GM10248 (cell line): Measurements from ENCODE around the gene RBP4.

Experiments used
- CTCF ChIA-PET: fragments of 300-600 bp; sonication (Branson Sonifier 250); formaldehyde crosslinking; extraction: SDS; loops from one replicate; lab custom pipeline; 2021; ENCODE audit warnings: antibody characterized with exemption; lab: Yijun Ruan, JAX
- POLR2A ChIA-PET: fragments of 350-650 bp; sonication (Branson Sonifier 250); formaldehyde crosslinking; extraction: SDS; loops from one replicate; lab custom pipeline; 2020; ENCODE audit warnings: antibody characterized with exemption; lab: Yijun Ruan, JAX
- DNase-seq: peaks from one replicate; pipeline ENCODE4 v3.0.0; 2012; ENCODE audit errors: extremely low spot score
- TF ChIP-seq, protein P1 (sequence below): IDR thresholded peaks from 2 replicates; pipeline ENCODE4 v1.5.1; 2012; ENCODE audit warnings: mild to moderate bottlenecking, low read depth; ENCODE audit errors: extremely low read depth, missing control alignments, control extremely low read depth

The RBP4 gene

DNA sequence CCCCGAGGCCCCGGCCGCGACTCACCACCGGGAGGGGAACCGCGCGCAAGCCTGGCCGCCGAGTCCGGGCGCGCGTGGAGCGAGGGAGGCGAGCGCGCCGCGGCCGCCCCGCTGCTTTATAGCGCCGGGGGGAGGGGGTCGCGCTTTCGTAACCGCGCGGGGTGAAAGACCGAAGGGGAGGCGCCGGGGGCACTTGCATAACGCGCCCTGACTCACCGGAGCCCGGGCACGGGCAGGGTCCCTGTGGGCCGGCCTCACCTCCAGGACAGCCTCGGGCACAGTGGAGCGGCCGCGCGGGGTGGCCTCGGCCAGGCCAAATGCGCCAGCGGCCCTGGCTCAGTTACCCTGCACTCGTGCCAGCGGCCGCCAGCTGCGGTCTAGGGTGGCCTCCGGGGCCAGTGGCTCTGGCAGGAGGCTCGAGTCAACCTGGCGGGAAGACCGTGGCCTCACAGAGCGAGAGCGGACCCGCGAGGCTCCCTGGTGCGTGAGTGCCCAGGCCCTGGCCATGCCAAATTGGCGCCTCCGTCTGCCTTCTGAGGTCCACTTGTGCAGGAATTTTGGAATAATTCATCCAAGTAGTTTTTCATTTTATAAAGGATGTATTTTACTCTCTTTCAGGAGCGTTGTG is at the start of gene RBP4:
TSS of gene RBP4 (minus strand) at position 90 of the 628 bp plus-strand sequence. CDS start 207 bp downstream, outside the sequence.
- CTCF ChIA-PET: no interaction called here
- TF ChIP-seq, protein P1, sequence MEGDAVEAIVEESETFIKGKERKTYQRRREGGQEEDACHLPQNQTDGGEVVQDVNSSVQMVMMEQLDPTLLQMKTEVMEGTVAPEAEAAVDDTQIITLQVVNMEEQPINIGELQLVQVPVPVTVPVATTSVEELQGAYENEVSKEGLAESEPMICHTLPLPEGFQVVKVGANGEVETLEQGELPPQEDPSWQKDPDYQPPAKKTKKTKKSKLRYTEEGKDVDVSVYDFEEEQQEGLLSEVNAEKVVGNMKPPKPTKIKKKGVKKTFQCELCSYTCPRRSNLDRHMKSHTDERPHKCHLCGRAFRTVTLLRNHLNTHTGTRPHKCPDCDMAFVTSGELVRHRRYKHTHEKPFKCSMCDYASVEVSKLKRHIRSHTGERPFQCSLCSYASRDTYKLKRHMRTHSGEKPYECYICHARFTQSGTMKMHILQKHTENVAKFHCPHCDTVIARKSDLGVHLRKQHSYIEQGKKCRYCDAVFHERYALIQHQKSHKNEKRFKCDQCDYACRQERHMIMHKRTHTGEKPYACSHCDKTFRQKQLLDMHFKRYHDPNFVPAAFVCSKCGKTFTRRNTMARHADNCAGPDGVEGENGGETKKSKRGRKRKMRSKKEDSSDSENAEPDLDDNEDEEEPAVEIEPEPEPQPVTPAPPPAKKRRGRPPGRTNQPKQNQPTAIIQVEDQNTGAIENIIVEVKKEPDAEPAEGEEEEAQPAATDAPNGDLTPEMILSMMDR: no peak
- POLR2A ChIA-PET: no interaction called here
- no peak for DNase-seq

DNA sequence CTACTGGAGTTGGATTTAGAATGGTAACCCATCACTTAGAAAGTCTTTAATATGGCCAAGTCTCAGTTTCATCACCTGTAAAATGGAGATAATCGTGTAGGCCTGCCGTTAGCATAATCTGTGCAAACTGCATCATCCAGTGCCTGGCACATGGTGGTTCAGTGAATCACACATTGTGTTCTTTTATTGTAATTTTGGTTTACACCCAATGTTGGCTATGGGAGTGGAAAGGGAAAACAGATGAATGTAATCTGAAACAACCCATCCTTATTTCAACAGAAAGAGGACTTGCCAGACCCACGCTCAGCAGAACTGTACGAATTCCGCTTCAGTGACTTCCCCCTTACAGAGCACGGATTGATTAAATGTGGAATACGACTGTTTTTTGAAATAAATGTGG is 38.8 kb upstream of the RBP4 start:
- no peak for DNase-seq
- POLR2A ChIA-PET: no interaction called here
- CTCF ChIA-PET: no interaction called here
- TF ChIP-seq, protein P1: no peak

DNA sequence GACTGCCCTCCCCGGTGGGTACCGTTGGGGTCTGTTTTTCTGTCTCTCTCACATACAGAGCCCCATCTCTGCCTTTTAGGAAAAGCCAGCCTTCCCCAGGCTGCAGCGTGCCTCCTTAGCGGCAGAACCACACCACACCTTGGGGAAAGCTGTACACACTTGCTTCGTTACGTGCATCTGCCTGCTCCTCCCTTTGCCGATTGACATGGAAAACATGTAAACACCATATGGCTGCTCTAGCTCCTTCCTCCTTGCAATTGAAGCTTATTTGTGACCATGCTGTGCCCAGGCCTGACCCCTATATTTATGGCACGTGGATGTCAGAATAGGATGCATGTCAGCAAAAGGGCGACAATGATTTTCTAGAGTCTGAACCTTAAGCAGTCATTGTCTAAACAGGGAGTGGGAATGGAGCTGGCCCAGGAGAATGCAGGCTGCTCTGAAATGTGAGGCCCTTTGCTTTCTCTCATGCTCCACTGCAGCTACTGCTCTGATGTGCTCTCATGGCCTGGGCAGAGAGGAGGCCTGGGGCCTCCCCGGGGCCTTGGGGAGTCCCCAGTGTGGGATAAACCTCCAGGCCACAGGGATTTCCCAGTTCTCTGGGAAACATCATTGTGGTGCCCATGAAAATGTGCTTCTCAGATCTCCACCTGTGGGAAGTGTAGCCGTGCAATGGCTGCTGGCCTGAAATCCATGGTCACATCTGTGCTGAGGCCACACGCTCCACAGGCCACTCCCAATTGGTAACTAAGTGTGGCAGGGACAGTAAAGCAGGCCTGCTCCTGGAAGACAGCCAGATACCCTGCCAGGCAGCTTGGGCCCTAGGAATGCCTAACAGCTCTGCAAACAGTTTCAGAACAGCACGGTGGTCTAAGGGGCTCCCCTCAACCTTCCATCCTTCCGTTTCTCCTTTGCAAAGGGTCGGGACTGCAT is 29.9 kb upstream of the RBP4 start:
- no peak for DNase-seq
- TF ChIP-seq, protein P1: no peak
- POLR2A ChIA-PET: no interaction called here
- CTCF ChIA-PET: no interaction called here

DNA sequence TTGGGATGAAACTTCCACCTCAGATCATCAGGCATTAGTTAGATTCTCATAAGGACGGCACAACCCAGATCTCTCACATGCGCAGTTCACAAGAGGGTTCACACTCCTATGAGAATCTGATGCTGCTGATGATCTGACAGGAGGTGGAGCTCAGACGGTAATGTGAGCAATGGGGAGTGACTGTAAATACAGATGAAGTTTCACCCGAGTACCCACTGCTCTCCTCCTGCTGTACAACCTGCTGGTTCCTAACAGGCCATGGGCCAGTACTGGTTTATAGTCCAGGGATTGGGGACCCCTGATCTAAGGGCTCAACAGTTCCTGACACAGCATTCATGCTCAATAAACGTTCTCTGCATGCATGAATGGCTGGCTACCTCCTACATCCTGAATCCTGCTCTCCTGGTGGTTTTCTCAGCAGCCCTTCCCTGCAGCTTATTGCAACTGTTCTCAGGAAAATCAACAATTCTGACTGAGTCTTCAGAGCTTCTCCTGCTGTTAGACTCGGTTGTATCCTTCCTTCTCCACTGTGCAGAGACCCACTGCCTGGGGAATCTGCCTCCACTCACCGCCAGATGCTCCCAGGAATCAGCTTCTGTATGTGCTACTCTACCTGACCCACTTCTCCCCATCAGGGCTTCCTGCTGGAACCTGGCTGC is 28.7 kb upstream of the RBP4 start:
- ChIA-PET POLR2A (no interaction called here), CTCF (no interaction called here)
- TF ChIP-seq, protein P1: no peak
- DNase-seq: no peak

DNA sequence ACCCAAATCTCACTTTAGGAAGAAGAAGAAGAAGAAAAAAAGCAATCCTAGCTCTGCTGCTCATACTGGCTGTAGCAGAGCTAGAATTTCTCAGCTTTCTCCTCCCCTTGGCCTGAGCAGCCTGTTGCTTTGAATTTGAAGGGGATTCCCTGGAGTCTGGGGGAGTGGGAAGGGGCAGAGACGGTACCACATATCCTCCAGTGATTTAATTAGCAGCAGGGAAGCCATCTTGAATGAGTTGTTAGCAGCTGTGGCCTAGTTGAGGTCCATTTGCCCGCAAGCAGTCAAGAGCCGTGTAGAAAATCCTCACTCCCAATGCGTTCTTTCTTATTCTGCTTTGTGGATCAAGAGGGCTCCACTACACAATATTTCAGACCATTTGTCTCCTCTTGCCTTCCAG is 27.8 kb upstream of the RBP4 start:
- no peak for DNase-seq
- ChIA-PET POLR2A (no interaction called here), CTCF (no interaction called here)
- TF ChIP-seq, protein P1: no peak

DNA sequence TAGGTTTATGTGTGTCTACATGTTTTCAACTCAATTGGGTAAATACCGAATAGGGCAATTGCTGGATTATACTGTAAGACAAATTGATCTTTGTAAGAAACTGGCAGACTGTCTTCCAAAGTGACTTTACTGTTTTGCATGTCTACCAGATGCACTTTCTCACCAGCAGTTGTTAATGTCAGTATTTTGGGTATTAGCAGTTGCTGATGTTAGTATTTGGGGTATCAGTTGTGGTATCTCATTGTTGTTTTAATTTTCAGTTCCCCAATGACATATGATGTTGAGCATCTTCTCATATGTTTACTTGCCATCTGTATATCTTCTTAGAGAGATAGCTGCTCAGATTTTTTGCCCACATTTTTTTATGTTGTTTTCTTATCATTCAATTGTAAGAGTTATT is 21.9 kb upstream of the RBP4 start:
- DNase-seq: no peak
- POLR2A ChIA-PET: no interaction called here
- TF ChIP-seq, protein P1: no peak
- CTCF ChIA-PET: interaction anchor here (1.0 kb wide), 1 partner anchor 12 kb away, joined by 3 read pairs; no protein-coding TSS in a partner anchor
